ENCODE measurements around the gene STOX1. TPM values are rescaled to one million over a fixed set of nuclear protein-coding genes. Genes with fewer than 3 reads are reported as not detected.

The STOX1 gene
- total and polyA plus RNA-seq, 2 of the 13 experiments (the other 11 are each of a cell fraction or from before 2014, with no cell fraction given): 2.5 to 6.0 TPM

DNA sequence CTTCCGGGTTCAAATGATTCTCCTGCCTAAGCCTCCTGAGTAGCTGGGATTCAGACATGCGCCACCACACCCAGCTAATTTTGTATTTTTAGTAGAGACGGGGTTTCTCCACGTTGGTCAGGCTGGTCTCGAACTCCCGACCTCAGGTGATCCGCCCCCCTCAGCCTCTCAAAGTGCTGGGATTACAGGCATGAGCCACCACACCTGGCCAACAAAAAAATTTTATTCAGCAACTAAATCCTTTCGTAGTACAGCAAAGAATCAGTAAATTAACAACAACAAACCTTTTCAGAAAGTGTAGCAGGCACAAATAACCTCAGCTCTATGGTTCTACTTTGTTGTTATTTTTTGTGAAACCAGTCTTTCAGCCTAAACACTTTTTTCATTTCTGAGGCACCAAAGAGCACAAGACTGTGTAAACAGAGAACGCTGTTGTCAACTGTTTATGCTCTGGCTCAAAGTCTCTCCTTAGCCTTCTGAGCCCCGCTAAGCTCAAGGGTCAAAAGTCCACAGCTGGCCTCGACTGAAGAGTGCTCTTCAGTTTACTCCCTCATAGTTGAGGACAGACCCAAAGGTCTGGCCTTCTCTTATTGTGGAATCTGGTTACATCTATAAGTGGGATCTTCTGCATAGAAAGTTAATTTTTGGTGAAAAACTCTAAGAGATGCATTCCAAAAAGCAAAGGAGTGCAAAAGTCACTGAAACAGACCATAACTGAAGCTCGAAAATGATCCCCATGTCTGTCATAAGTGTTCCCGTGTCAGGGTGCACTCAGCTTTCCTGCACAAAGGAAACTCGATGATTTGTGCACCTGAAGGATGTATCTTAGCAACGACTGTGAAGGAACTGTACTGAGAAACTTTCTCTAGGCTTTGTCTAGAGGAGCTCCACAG, 49.2 kb downstream of the STOX1 start (continued):
- TF ChIP-seq, protein P1, sequence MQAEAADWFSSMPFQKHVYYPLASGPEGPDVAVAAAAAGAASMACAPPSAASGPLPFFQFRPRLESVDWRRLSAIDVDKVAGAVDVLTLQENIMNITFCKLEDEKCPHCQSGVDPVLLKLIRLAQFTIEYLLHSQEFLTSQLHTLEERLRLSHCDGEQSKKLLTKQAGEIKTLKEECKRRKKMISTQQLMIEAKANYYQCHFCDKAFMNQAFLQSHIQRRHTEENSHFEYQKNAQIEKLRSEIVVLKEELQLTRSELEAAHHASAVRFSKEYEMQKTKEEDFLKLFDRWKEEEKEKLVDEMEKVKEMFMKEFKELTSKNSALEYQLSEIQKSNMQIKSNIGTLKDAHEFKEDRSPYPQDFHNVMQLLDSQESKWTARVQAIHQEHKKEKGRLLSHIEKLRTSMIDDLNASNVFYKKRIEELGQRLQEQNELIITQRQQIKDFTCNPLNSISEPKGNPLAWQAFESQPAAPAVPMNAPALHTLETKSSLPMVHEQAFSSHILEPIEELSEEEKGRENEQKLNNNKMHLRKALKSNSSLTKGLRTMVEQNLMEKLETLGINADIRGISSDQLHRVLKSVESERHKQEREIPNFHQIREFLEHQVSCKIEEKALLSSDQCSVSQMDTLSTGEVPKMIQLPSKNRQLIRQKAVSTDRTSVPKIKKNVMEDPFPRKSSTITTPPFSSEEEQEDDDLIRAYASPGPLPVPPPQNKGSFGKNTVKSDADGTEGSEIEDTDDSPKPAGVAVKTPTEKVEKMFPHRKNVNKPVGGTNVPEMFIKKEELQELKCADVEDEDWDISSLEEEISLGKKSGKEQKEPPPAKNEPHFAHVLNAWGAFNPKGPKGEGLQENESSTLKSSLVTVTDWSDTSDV (CRISPR knock-in tag; IDR thresholded peaks at IDR 0.05): no peak
- 0 out of 2 replicates have a peak, but pooled peaks have one; percentile 18 for TF ChIP-seq EHMT2 (IDR thresholded peaks at IDR 0.05; ENCODE audit: borderline replicate concordance, low read depth, low read length)
- no peak for TF ChIP-seq MZF1 (CRISPR knock-in tag; IDR thresholded peaks at IDR 0.05; ENCODE audit: borderline replicate concordance)
- TF ChIP-seq ZFYVE20 (CRISPR knock-in tag; IDR thresholded peaks at IDR 0.05; ENCODE audit: borderline replicate concordance, low read depth): no peak
- TF ChIP-seq ZNF549 (CRISPR knock-in tag; IDR thresholded peaks at IDR 0.05): no peak
- TF ChIP-seq HOXA9 (CRISPR knock-in tag; IDR thresholded peaks at IDR 0.05; ENCODE audit: borderline replicate concordance): no peak
- no peak for TF ChIP-seq RBAK (CRISPR knock-in tag; IDR thresholded peaks at IDR 0.05)
- TF ChIP-seq ZNF20 (CRISPR knock-in tag; IDR thresholded peaks at IDR 0.05): no peak
- peak; percentile 98 for TF ChIP-seq NCOR1 (IDR thresholded peaks at IDR 0.05; ENCODE audit: borderline replicate concordance, low read length)
- TF ChIP-seq ZNF207 (IDR thresholded peaks at IDR 0.05; ENCODE audit: borderline replicate concordance): no peak
- TF ChIP-seq, protein P2, sequence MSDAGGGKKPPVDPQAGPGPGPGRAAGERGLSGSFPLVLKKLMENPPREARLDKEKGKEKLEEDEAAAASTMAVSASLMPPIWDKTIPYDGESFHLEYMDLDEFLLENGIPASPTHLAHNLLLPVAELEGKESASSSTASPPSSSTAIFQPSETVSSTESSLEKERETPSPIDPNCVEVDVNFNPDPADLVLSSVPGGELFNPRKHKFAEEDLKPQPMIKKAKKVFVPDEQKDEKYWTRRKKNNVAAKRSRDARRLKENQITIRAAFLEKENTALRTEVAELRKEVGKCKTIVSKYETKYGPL (CRISPR knock-in tag; IDR thresholded peaks at IDR 0.05): no peak
- no peak for TF ChIP-seq CCAR2 (optimal IDR thresholded peaks at IDR 0.05; ENCODE audit: low read depth, low read length)
- TF ChIP-seq ISX (CRISPR knock-in tag; conservative IDR thresholded peaks at IDR 0.05): no peak
- TF ChIP-seq ZNF816 (CRISPR knock-in tag; IDR thresholded peaks at IDR 0.05; ENCODE audit: borderline replicate concordance): no peak
- TF ChIP-seq PCBP1 (IDR thresholded peaks at IDR 0.05; ENCODE audit: borderline replicate concordance, low read depth, low read length): no peak
- TF ChIP-seq, protein P3, sequence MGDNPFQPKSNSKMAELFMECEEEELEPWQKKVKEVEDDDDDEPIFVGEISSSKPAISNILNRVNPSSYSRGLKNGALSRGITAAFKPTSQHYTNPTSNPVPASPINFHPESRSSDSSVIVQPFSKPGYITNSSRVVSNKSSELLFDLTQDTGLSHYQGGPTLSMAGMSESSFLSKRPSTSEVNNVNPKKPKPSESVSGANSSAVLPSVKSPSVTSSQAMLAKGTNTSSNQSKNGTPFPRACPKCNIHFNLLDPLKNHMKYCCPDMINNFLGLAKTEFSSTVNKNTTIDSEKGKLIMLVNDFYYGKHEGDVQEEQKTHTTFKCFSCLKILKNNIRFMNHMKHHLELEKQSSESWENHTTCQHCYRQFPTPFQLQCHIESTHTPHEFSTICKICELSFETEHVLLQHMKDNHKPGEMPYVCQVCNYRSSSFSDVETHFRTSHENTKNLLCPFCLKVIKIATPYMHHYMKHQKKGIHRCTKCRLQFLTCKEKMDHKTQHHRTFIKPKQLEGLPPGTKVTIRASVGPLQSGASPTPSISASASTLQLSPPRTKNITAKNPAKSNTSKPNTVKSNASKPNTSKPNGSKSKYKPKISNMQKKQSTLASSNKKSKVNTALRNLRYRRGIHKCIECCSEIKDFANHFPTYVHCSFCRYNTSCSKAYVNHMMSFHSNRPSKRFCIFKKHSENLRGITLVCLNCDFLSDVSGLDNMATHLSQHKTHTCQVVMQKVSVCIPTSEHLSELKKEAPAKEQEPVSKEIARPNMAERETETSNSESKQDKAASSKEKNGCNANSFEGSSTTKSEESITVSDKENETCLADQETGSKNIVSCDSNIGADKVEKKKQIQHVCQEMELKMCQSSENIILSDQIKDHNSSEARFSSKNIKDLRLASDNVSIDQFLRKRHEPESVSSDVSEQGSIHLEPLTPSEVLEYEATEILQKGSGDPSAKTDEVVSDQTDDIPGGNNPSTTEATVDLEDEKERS (CRISPR knock-in tag; IDR thresholded peaks at IDR 0.05): no peak; the same call in 1 of the 2 replicates
- TF ChIP-seq KMT2B (CRISPR knock-in tag; IDR thresholded peaks at IDR 0.05): peak; percentile 46; the same call in 1 of the 2 replicates
- peak; percentile 63; the same call in 1 of the 2 replicates for TF ChIP-seq YEATS4 (CRISPR knock-in tag; IDR thresholded peaks at IDR 0.05; ENCODE audit: borderline replicate concordance)
- TF ChIP-seq HOXD1 (CRISPR knock-in tag; IDR thresholded peaks at IDR 0.05): no peak
- TF ChIP-seq PPARG (CRISPR knock-in tag; conservative IDR thresholded peaks at IDR 0.05): no peak; the same call in 1 of the 2 replicates
- TF ChIP-seq SETDB1 (CRISPR knock-in tag; IDR thresholded peaks at IDR 0.05; ENCODE audit: borderline replicate concordance): no peak
- TF ChIP-seq ZBTB38 (CRISPR knock-in tag; IDR thresholded peaks at IDR 0.05): no peak
- no peak for TF ChIP-seq REXO4 (CRISPR knock-in tag; IDR thresholded peaks at IDR 0.05; ENCODE audit: borderline replicate concordance)
